NB4 (cell line): ENCODE results near the gene USP33.
"Not testable (repeated sequence)": the region's sequence is repeated elsewhere in the genome, so short reads cannot be mapped to it uniquely, and the experiment has no call there.

Experiments used
- DNase-seq: peaks from one replicate; pipeline ENCODE4 v3.0.0; 2010; ENCODE audit warnings: low read depth
- H3K4me3 ChIP-seq: one replicate; pipeline ENCODE4 v1.5.1; 2011; ENCODE audit warnings: mild to moderate bottlenecking, low read depth, low read length, moderate library complexity
- CTCF ChIP-seq: IDR thresholded peaks from one replicate; pipeline ENCODE4 v1.5.1; 2012; ENCODE audit warnings: low read depth, low read length
- MYC ChIP-seq: IDR thresholded peaks from 2 replicates; pipeline ENCODE4 v1.6.1; 2011; ENCODE audit warnings: low read depth, low read length
- POLR2A ChIP-seq: IDR thresholded peaks from 2 replicates; pipeline ENCODE4 v1.6.1; 2011; ENCODE audit warnings: mild to moderate bottlenecking; ENCODE audit not compliant: insufficient read length; ENCODE audit errors: extremely low read depth
- TF ChIP-seq, protein P1 (sequence below): IDR thresholded peaks from 2 replicates; pipeline ENCODE4 v1.6.1; 2011; ENCODE audit warnings: low read depth, low read length

USP33 gene

DNA sequence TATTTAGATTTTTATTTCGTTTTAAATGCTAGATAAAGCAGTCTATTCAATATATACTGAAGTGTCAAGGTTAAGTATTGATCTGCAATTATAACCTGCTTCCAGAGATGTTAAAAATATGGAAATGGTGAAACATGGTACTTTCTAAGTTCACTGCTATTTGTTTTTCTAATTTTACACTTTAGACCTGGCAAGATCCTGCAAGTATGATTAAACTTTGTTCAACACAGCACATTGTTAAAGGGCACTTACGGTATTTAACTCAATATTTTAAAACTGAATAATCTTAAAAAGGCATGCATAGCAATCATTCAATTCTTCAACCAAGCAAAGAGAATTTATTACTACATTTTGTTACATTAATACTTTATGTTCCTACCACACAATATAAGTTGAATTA, 41.5 kb downstream of the USP33 start:
- no peak for TF ChIP-seq MYC
- no peak for TF ChIP-seq CTCF
- TF ChIP-seq, protein P1, sequence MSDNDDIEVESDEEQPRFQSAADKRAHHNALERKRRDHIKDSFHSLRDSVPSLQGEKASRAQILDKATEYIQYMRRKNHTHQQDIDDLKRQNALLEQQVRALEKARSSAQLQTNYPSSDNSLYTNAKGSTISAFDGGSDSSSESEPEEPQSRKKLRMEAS = no peak
- no peak for TF ChIP-seq POLR2A
- no peak overlapping the region for H3K4me3 ChIP-seq

GRCh38 chr1:77716065-77716464, 43.6 kb downstream of the USP33 start:
- TF ChIP-seq POLR2A (no peak), MYC (no peak), CTCF (no peak)
- TF ChIP-seq, protein P1 = no peak
- no peak overlapping the region for H3K4me3 ChIP-seq
- DNase-seq = no peak

More for the DNA sequence above, 41.5 kb downstream of the USP33 start:
- DNase-seq = no peak

DNA sequence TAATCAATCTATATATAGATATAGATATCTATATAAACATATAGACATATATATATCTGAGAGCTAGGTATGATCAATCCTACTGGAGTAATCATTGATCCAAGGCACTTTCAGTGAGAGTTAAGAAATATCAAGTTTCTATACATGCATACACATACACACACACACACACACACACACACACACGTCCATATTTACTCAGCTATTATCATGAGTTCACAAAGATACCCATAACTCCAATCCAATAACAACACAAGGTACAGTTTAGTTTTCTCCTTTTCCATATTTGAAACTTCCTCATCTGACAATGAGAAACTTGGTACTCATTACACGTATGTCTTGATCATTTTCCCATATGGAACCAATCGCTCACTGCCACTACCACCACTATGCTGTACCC, 49.9 kb downstream of the USP33 start:
- H3K4me3 ChIP-seq = no peak overlapping the region
- no peak for DNase-seq
- TF ChIP-seq, protein P1 = no peak
- no peak for TF ChIP-seq POLR2A
- no peak for TF ChIP-seq MYC
- no peak for TF ChIP-seq CTCF

DNA sequence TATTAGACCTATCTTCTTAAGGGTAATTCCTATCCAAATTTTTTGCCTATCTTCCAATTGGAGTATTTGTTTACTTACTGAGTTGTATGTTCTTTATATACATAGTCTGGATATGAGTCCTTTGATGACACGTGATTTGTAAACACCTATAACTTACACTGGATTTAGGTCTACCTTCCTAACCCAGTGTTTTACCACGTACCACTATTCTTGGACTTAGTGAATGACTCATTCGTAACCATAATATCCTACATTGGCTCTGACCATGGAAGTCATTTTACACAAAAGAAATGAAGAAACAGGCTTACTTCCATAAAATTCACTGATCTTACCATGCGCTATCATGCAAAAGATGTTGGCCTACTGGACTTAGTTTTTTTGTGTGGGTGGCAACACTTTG, 53.3 kb downstream of the USP33 start:
- no peak for DNase-seq
- no peak for TF ChIP-seq CTCF
- TF ChIP-seq, protein P1 = no peak
- TF ChIP-seq POLR2A = no peak

GRCh38 chr1:77704736-77705135, 54.9 kb downstream of the USP33 start:
- TF ChIP-seq MYC (no peak), POLR2A (no peak), CTCF (no peak)
- TF ChIP-seq, protein P1 = no peak
- no peak overlapping the region for H3K4me3 ChIP-seq
- DNase-seq = no peak

More for the DNA sequence above, 53.3 kb downstream of the USP33 start:
- H3K4me3 ChIP-seq = no peak overlapping the region

- DNase-seq, H3K4me3 ChIP-seq: not testable (repeated sequence)
These were observed 60.0 kb downstream of the USP33 start for GRCh38 chr1:77699673-77700072.
